ENCODE results near the gene FUBP1. TPM values are rescaled to one million over a fixed set of nuclear protein-coding genes. Genes with fewer than 3 reads are reported as not detected.

The FUBP1 gene
- total and polyA plus RNA-seq, 2 of the 13 experiments (the other 11 are each of a cell fraction or from before 2014, with no cell fraction given): 98.1 to 166 TPM

- TF ChIP-seq ZNF496 (CRISPR knock-in tag; IDR thresholded peaks at IDR 0.05; ENCODE audit: insufficient replicate concordance) (no peak), ZNF766 (CRISPR knock-in tag; IDR thresholded peaks at IDR 0.05; ENCODE audit: borderline replicate concordance) (0 out of 2 replicates have a peak, but pooled peaks have one; percentile 50), ZFP36 (IDR thresholded peaks at IDR 0.05; ENCODE audit: borderline replicate concordance, low read depth, low read length, partially characterized antibody) (no peak), SIN3A (IDR thresholded peaks at IDR 0.05; ENCODE audit: borderline replicate concordance, low read depth, low read length) (peak; percentile 68; the same call in 1 of the 2 replicates), TP53 (CRISPR knock-in tag; conservative IDR thresholded peaks at IDR 0.05) (0 out of 2 replicates have a peak, but pooled peaks have one; percentile 12), ZNF574 (CRISPR knock-in tag; IDR thresholded peaks at IDR 0.05) (no peak), SIN3B (IDR thresholded peaks at IDR 0.05; ENCODE audit: low read length) (peak; percentile 69; the same call in 1 of the 2 replicates), AKNA (CRISPR knock-in tag; IDR thresholded peaks at IDR 0.05; ENCODE audit: borderline replicate concordance) (peak; percentile 70; the same call in 1 of the 2 replicates), PLRG1 (conservative IDR thresholded peaks at IDR 0.05) (no peak), PHB2 (IDR thresholded peaks at IDR 0.05; ENCODE audit: partially characterized antibody) (no peak), HIVEP1 (CRISPR knock-in tag; IDR thresholded peaks at IDR 0.05) (0 out of 2 replicates have a peak, but pooled peaks have one; percentile 14), MXI1 (IDR thresholded peaks at IDR 0.05; ENCODE audit: borderline replicate concordance, low read depth, low read length) (0 out of 3 replicates have a peak, but pooled peaks have one; percentile 19), ZNF3 (CRISPR knock-in tag; IDR thresholded peaks at IDR 0.05) (0 out of 2 replicates have a peak, but pooled peaks have one; percentile 15), ZNF264 (CRISPR knock-in tag; IDR thresholded peaks at IDR 0.05) (peak; percentile 42; the same call in 1 of the 2 replicates), POGZ (CRISPR knock-in tag; IDR thresholded peaks at IDR 0.05) (no peak), ZNF792 (CRISPR knock-in tag; IDR thresholded peaks at IDR 0.05) (0 out of 2 replicates have a peak, but pooled peaks have one; percentile 9), E2F1 (CRISPR knock-in tag; IDR thresholded peaks at IDR 0.05) (peak; percentile 74), IRF9 (CRISPR knock-in tag; IDR thresholded peaks at IDR 0.05; ENCODE audit: borderline replicate concordance) (0 out of 2 replicates have a peak, but pooled peaks have one; percentile 24), HDAC6 (IDR thresholded peaks at IDR 0.05; ENCODE audit: low read depth, low read length) (no peak; the same call in 1 of the 2 replicates), YY1 (IDR thresholded peaks at IDR 0.05; ENCODE audit: insufficient read depth, insufficient replicate concordance, low read depth, low read length) (peak; percentile 81)
Measured at GRCh38 chr1:77978293-77978968, 441 bp downstream of the FUBP1 start (continued).
